HepG2 (cell line): ENCODE measurements around the gene CAMTA1. TPM values are rescaled to one million over a fixed set of nuclear protein-coding genes. Genes with fewer than 3 reads are reported as not detected.

Experiments used
- ATAC-seq: fragments of 200-7000 bp; cut with Tn5 transposase; 3 replicates; pipeline ENCODE4 v1.9.1; 2020; ENCODE audit warnings: mild to moderate bottlenecking, moderate library complexity
- BruUV-seq: library from RNA; stranded (reverse); fragments of 400-500 nt; replicated peaks from 2 replicates; lab custom pipeline; 2021; lab: Mats Ljungman, UMichigan
- CTCF ChIA-PET: fragments of 300-600 bp; formaldehyde crosslinking; extraction: SDS; loops from one replicate; lab custom pipeline; 2021; ENCODE audit warnings: low total read pairs, inconsistent platforms, low intra/inter-chr PET ratio; lab: Yijun Ruan, JAX
- POLR2A ChIA-PET: fragments of 350-600 bp; sonication (Branson Sonifier 250); formaldehyde crosslinking; loops from one replicate; lab custom pipeline; 2020; ENCODE audit warnings: antibody characterized with exemption, inconsistent platforms; lab: Yijun Ruan, JAX
- DNase-seq: peaks from one replicate; pipeline ENCODE4 v3.0.0-alpha.2; 2015; ENCODE audit warnings: low spot score
- FAIRE-seq: peaks from 3 replicates; lab custom pipeline; 2011; peaks lifted over from hg19 to GRCh38; lab: Jason Lieb, UNC
- H2AFZ ChIP-seq: one replicate; pipeline ENCODE4 v1.6.1; 2011; ENCODE audit warnings: low read length, inconsistent platforms
- H3K27ac ChIP-seq: fragments of 300-600 bp; 3 replicates; pipeline ENCODE4 v1.8.0; 2011; ENCODE audit warnings: mixed run types, mild to moderate bottlenecking, mixed read lengths, low read length, inconsistent platforms; ENCODE audit not compliant: insufficient read depth; ENCODE audit errors: extremely low read length
- H3K27me3 ChIP-seq, 2 experiments: fragments of 200-600 bp in 1 of 2; 2 replicates in 1 of 2; 3 replicates in 1 of 2; pipeline versions ENCODE4 v1.6.0 to v1.8.0; 2011; ENCODE audit warnings: low read length in 2 of 2, mild to moderate bottlenecking in 2 of 2, moderate library complexity in 2 of 2, inconsistent platforms in 1 of 2; ENCODE audit not compliant: insufficient read depth in 2 of 2, control insufficient read depth in 1 of 2
- H3K36me3 ChIP-seq, 2 experiments: fragments of 200-600 bp in 1 of 2; replicated peaks in 1 of 2; 2 replicates in 1 of 2; 3 replicates in 1 of 2; pipeline versions ENCODE4 v1.5.1 to v1.8.0; 2011; ENCODE audit warnings: low read length in 2 of 2, inconsistent platforms in 1 of 2; ENCODE audit not compliant: insufficient read depth in 2 of 2, control insufficient read depth in 1 of 2
- H3K4me1 ChIP-seq: 2 replicates; pipeline ENCODE4 v1.5.1; 2012; ENCODE audit warnings: low read length, inconsistent platforms; ENCODE audit not compliant: insufficient read depth
- H3K4me2 ChIP-seq: 2 replicates; pipeline ENCODE4 v1.6.0; 2011; ENCODE audit warnings: low read depth, low read length, inconsistent platforms
- H3K4me3 ChIP-seq, 3 experiments: fragments of 200-600 bp in 1 of 3; sonication (generic), shearing (Covaris generic) in 1 of 3; replicated peaks in 1 of 3; 2 replicates each; pipeline ENCODE4 v1.5.1; 2011 to 2016; ENCODE audit warnings: low read length in 3 of 3, inconsistent platforms in 2 of 3, low read depth in 2 of 3, mild to moderate bottlenecking in 2 of 3, control low read depth in 1 of 3, mixed read lengths in 1 of 3; ENCODE audit not compliant: insufficient read depth in 1 of 3
- H3K79me2 ChIP-seq: one replicate; pipeline ENCODE4 v1.6.1; 2011; ENCODE audit warnings: low read length, inconsistent platforms; ENCODE audit not compliant: insufficient read depth
- H3K9ac ChIP-seq: 2 replicates; pipeline ENCODE4 v1.6.0; 2011; ENCODE audit warnings: mild to moderate bottlenecking, low read depth, low read length, inconsistent platforms; ENCODE audit not compliant: insufficient read depth
- H3K9me3 ChIP-seq: 2 replicates; pipeline ENCODE4 v1.5.1; 2012; ENCODE audit warnings: mild to moderate bottlenecking, low read length
- H4K20me1 ChIP-seq: 2 replicates; pipeline ENCODE4 v1.6.0; 2011; ENCODE audit warnings: inconsistent platforms, mild to moderate bottlenecking, low read length, moderate library complexity; ENCODE audit not compliant: insufficient read depth
- CREM ChIP-seq, 2 experiments: sonication (generic) in 1 of 2; formaldehyde crosslinking in 1 of 2; IDR thresholded peaks; 2 replicates each; pipeline versions ENCODE4 v1.4.0 to v1.6.1; 2016 to 2020; ENCODE audit warnings: antibody characterized with exemption in 1 of 2, mild to moderate bottlenecking in 1 of 2, missing genetic modification reagents in 1 of 2
- FOXO1 ChIP-seq: sonication (generic); formaldehyde crosslinking; IDR thresholded peaks from 2 replicates; pipeline ENCODE4 v1.4.0; 2020; ENCODE audit warnings: missing genetic modification reagents
- GABPB1 ChIP-seq: IDR thresholded peaks from 2 replicates; pipeline ENCODE4 v1.6.1; 2016; ENCODE audit warnings: mild to moderate bottlenecking, missing genetic modification reagents, moderate library complexity, missing compliant biosample characterization
- PAXIP1 ChIP-seq: sonication (generic); formaldehyde crosslinking; conservative IDR thresholded peaks from 2 replicates; pipeline ENCODE4 v1.4.0; 2020; ENCODE audit warnings: mild to moderate bottlenecking, missing genetic modification reagents, moderate library complexity
- SOX13 ChIP-seq, 3 experiments: fragments of 450-650 bp in 1 of 3; sonication (generic) in 1 of 3; formaldehyde crosslinking in 1 of 3; IDR thresholded peaks in 2 of 3; conservative IDR thresholded peaks in 1 of 3; 2 replicates each; pipeline versions ENCODE4 v1.5.0 to v1.6.1; 2016 to 2020; ENCODE audit warnings: antibody characterized with exemption in 1 of 3, mild to moderate bottlenecking in 1 of 3, missing compliant biosample characterization in 1 of 3, missing genetic modification reagents in 1 of 3, moderate library complexity in 1 of 3
- SOX6 ChIP-seq, 2 experiments: fragments of 450-650 bp in 1 of 2; sonication (generic) in 1 of 2; formaldehyde crosslinking in 1 of 2; IDR thresholded peaks; 2 replicates each; pipeline versions ENCODE4 v1.4.0 to v1.6.1; 2017 to 2020; ENCODE audit warnings: antibody characterized with exemption in 1 of 2, mild to moderate bottlenecking in 1 of 2, missing genetic modification reagents in 1 of 2
- SSRP1 ChIP-seq: IDR thresholded peaks from 2 replicates; pipeline ENCODE4 v1.6.1; 2016; ENCODE audit warnings: control low read depth
- XRCC5 ChIP-seq: fragments of 200-400 bp; formaldehyde crosslinking; optimal IDR thresholded peaks from 2 replicates; pipeline ENCODE3; 2017; ENCODE audit warnings: mild to moderate bottlenecking, low read length
- ZNF333 ChIP-seq: sonication (generic); formaldehyde crosslinking; IDR thresholded peaks from 2 replicates; pipeline ENCODE4 v1.4.0; 2020; ENCODE audit warnings: mild to moderate bottlenecking, missing genetic modification reagents, borderline replicate concordance
- ZNF510 ChIP-seq: sonication (generic); formaldehyde crosslinking; IDR thresholded peaks from 2 replicates; pipeline ENCODE4 v1.4.0; 2020; ENCODE audit warnings: low read depth, mild to moderate bottlenecking, missing genetic modification reagents
- ZNF619 ChIP-seq: sonication (generic); formaldehyde crosslinking; IDR thresholded peaks from 2 replicates; pipeline ENCODE4 v1.4.0; 2020; ENCODE audit warnings: mild to moderate bottlenecking, missing genetic modification reagents
- whole genome bisulfite sequencing: methylation state at CpG from one replicate; pipeline ENCODE4 v1.1.6; 2017; ENCODE audit warnings: low lambda C conversion rate; 5-methylcytosine and 5-hydroxymethylcytosine counted together
- in situ Hi-C: cut with HindIII; loops from 2 replicates; pipeline ENCODE4 v1.10.0; 2017; ENCODE audit warnings: low pct_unique_long_range_greater_than_20kb; ENCODE audit not compliant: extremely low pct_ligation_motif_present
- intact Hi-C: fragments of 100-400 bp; cut with micrococcal nuclease; formaldehyde crosslinking; loops from one replicate; pipeline ENCODE4 v1.10.0; 2022; ENCODE audit not compliant: unreplicated experiment
- polyA plus RNA-seq, 8 experiments: library from polyadenylated mRNA; depleted of rRNA in 3 of 8; stranded (reverse) in 7 of 8; unstranded in 1 of 8; fragments of >200 nt; fragmentation: Illumina TruSeq in 4 of 8; extraction: Trizol in 4 of 8; gene quantifications; 2 replicates each; pipeline versions ENCODE4 v1.2.1 to v1.2.3, GENCODE V29; 2011 to 2016; ENCODE audit warnings: low read depth in 4 of 8, missing spikeins in 1 of 8, mixed read lengths in 1 of 8; ENCODE audit not compliant: insufficient read depth in 1 of 8
- total RNA-seq, 5 experiments: library from RNA; depleted of rRNA; stranded (reverse); fragments of >200 nt; fragmentation: Illumina TruSeq; extraction: Trizol; gene quantifications; 2 replicates each; pipeline ENCODE4 v1.2.3, GENCODE V29; 2016; ENCODE audit warnings: low read depth in 1 of 5
- TF ChIP-seq, protein P1 (sequence below): sonication (generic); formaldehyde crosslinking; IDR thresholded peaks from 2 replicates; pipeline ENCODE4 v1.8.1; 2023; ENCODE audit warnings: mild to moderate bottlenecking, missing genetic modification reagents
- TF ChIP-seq, protein P2 (sequence below): sonication (generic); formaldehyde crosslinking; IDR thresholded peaks from 2 replicates; pipeline ENCODE4 v1.4.0; 2020; ENCODE audit warnings: mild to moderate bottlenecking, missing genetic modification reagents

The CAMTA1 gene
- total and polyA plus RNA-seq, 2 of the 13 experiments (the other 11 are each of a cell fraction or from before 2014, with no cell fraction given): 25.0 to 36.4 TPM

DNA sequence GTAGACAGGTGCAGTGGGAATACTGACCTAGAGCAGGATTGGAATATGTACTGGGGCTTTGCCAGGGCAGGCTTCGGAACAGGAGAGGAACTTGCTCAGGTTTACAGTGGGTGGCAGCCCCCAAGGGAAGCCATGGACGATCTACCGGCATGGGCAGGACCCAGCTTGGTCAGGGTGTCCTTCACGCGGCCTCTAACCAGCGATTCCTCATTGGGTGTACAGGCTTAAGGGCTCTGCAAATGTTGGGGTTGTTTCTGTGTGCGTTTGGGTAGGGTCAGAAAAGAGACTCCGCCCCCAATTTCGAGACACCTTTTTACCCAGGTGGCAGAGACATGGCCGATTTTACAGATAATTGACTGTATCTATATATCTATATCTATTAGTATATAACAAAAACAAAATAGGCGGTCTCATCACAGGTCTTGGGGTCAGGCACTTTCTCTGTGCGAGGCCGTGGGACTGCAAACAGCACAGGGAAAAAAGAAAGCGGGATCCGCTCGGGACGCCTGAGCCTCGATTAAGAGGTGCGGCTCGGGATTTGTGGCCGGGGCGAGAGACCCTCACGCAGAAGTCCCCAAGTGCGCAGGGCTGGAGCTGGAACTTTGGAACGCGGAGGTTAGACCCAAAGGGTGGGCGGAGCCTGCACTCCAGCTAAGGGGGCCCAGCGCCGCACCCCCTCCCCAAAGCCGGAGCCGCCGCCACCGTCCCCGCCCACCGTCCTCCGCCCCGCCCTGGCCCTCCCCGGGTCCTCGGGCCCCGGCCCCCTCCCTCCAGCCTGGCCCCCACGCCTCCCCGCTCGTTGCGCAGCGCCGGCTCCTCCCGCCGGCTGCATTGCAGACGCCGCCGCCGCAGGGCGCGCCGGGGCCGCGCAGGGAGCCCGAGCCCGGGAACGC lies 918.3 kb downstream of the CAMTA1 start:
- peak overlapping the region; percentile 46; the same call in 1 of the 2 replicates for H3K9ac ChIP-seq
- DNase-seq (no peak), ATAC-seq (peak; percentile 36), FAIRE-seq (no peak)
- H3K27ac ChIP-seq: peak overlapping the region; percentile 43
- CTCF ChIA-PET: no interaction called here
- in situ Hi-C loops (no loop called here), intact Hi-C loops (loop anchor here (5.0 to 10.0 kb wide), 2 partner anchors 36 to 51 kb away; no protein-coding TSS in a partner anchor)
- H3K4me3 ChIP-seq: peak overlapping the region; percentile 47 to 76 (median 53)
- 1% methylated on average over 23 of the region's 60 CpGs for WGBS
- 0 out of 5 replicates have a peak, but pooled peaks cover 0 to 3% of the 10 kb centered on the region in 2 experiments for H3K27me3 ChIP-seq
- TSS peak; percentile 78 for BruUV-seq
- H3K36me3 ChIP-seq: no peaks in the 10 kb centered on the region
- H2AFZ ChIP-seq: no peak overlapping the region
- no peaks in the 10 kb centered on the region for H4K20me1 ChIP-seq
- peak overlapping the region; percentile 91 for H3K4me2 ChIP-seq
- H3K79me2 ChIP-seq: no peaks in the 10 kb centered on the region
- POLR2A ChIA-PET: interaction anchor here (1.0 to 6.6 kb wide), 7 partner anchors 10 to 68 kb away, joined by 4 to 94 read pairs (median 7); partner anchors contain the start of gene VAMP3
- peaks cover 15% of the 10 kb centered on the region for H3K4me1 ChIP-seq
- no peaks in the 10 kb centered on the region for H3K9me3 ChIP-seq
- TF ChIP-seq PAXIP1 (CRISPR knock-in tag) (no peak; the same call in 1 of the 2 replicates), SOX13 (IDR thresholded peaks at IDR 0.05) (no peak), SOX13 (CRISPR knock-in tag; conservative IDR thresholded peaks at IDR 0.05 in 1 of 2, IDR thresholded peaks at IDR 0.05 in 1 of 2) (peak in 1 of 2 experiments; percentile 13; a peak in 1 of 4 replicates), ZNF333 (no peak), CREM (IDR thresholded peaks at IDR 0.05) (no peak), CREM (CRISPR knock-in tag; IDR thresholded peaks at IDR 0.05) (no peak), SSRP1 (CRISPR knock-in tag) (no peak), ZNF619 (CRISPR knock-in tag) (0 out of 2 replicates have a peak, but pooled peaks have one; percentile 23), ZNF510 (CRISPR knock-in tag) (no peak), FOXO1 (CRISPR knock-in tag) (no peak), XRCC5 (no peak), SOX6 (IDR thresholded peaks at IDR 0.05) (no peak), SOX6 (CRISPR knock-in tag; IDR thresholded peaks at IDR 0.05) (no peak), GABPB1 (CRISPR knock-in tag) (0 out of 2 replicates have a peak, but pooled peaks have one; percentile 13)
- TF ChIP-seq, protein P1, sequence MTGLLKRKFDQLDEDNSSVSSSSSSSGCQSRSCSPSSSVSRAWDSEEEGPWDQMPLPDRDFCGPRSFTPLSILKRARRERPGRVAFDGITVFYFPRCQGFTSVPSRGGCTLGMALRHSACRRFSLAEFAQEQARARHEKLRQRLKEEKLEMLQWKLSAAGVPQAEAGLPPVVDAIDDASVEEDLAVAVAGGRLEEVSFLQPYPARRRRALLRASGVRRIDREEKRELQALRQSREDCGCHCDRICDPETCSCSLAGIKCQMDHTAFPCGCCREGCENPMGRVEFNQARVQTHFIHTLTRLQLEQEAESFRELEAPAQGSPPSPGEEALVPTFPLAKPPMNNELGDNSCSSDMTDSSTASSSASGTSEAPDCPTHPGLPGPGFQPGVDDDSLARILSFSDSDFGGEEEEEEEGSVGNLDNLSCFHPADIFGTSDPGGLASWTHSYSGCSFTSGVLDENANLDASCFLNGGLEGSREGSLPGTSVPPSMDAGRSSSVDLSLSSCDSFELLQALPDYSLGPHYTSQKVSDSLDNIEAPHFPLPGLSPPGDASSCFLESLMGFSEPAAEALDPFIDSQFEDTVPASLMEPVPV (CRISPR knock-in tag): 0 out of 2 replicates have a peak, but pooled peaks have one; percentile 56
- TF ChIP-seq, protein P2, sequence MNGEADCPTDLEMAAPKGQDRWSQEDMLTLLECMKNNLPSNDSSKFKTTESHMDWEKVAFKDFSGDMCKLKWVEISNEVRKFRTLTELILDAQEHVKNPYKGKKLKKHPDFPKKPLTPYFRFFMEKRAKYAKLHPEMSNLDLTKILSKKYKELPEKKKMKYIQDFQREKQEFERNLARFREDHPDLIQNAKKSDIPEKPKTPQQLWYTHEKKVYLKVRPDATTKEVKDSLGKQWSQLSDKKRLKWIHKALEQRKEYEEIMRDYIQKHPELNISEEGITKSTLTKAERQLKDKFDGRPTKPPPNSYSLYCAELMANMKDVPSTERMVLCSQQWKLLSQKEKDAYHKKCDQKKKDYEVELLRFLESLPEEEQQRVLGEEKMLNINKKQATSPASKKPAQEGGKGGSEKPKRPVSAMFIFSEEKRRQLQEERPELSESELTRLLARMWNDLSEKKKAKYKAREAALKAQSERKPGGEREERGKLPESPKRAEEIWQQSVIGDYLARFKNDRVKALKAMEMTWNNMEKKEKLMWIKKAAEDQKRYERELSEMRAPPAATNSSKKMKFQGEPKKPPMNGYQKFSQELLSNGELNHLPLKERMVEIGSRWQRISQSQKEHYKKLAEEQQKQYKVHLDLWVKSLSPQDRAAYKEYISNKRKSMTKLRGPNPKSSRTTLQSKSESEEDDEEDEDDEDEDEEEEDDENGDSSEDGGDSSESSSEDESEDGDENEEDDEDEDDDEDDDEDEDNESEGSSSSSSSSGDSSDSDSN: 0 out of 2 replicates have a peak, but pooled peaks have one; percentile 46
